Breast epithelium (tissue), 3 donors: ENCODE data around the gene SMARCA2.

ENCODE experiments used
- POLR2A ChIP-seq: fragments of 450-650 bp; IDR thresholded peaks from one replicate; pipeline ENCODE4 v1.6.1; 2016; ENCODE audit warnings: antibody characterized with exemption, mild to moderate bottlenecking, moderate library complexity
- POLR2AphosphoS5 ChIP-seq, 3 donors: sonication (generic); formaldehyde crosslinking; IDR thresholded peaks; one replicate each; pipeline ENCODE4 v1.6.1; 2017; ENCODE audit warnings: antibody characterized with exemption in 3 of 3
- TF ChIP-seq, protein P1 (sequence below), 3 donors: fragments of 450-650 bp; IDR thresholded peaks; one replicate each; pipeline ENCODE4 v1.5.1; 2016 to 2017; ENCODE audit warnings: antibody characterized with exemption in 3 of 3, mild to moderate bottlenecking in 3 of 3, moderate library complexity in 3 of 3

DNA sequence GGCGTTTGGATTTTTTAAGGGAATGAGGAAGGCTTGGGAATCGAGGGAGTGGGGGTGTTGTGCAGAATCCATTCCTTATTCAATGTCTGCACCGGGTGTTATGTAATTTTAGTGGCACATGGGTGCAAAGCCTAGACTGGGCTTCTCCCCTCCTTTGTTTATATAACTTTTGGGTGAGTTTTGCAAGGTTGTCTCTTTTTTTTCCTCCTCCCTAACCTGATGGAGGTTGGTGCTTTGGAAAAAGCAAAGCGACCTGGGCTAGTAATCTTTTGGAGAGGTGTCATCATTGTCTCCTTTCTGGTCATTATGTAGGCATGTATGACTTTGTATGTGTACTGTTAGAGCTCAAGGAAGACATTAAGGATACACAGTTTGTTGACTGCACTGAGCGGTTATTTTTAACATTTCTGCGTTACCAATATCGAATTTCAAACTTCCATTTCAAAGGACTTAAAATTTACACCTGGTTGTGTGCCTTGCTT lies 3.1 kb downstream of the SMARCA2 start:
- TF ChIP-seq, protein P1, sequence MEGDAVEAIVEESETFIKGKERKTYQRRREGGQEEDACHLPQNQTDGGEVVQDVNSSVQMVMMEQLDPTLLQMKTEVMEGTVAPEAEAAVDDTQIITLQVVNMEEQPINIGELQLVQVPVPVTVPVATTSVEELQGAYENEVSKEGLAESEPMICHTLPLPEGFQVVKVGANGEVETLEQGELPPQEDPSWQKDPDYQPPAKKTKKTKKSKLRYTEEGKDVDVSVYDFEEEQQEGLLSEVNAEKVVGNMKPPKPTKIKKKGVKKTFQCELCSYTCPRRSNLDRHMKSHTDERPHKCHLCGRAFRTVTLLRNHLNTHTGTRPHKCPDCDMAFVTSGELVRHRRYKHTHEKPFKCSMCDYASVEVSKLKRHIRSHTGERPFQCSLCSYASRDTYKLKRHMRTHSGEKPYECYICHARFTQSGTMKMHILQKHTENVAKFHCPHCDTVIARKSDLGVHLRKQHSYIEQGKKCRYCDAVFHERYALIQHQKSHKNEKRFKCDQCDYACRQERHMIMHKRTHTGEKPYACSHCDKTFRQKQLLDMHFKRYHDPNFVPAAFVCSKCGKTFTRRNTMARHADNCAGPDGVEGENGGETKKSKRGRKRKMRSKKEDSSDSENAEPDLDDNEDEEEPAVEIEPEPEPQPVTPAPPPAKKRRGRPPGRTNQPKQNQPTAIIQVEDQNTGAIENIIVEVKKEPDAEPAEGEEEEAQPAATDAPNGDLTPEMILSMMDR (IDR thresholded peaks at IDR 0.05) = no peak
- no peak for TF ChIP-seq POLR2A
- TF ChIP-seq POLR2AphosphoS5 (IDR thresholded peaks at IDR 0.05) = no peak
